ENCODE measurements around the gene CD6.
A peak's percentile ranks its signal among the peaks of the same experiment; 100 is the strongest.
"Not testable (repeated sequence)": the region's sequence is repeated elsewhere in the genome, so short reads cannot be mapped to it uniquely, and the experiment has no call there.

Gene CD6

DNA sequence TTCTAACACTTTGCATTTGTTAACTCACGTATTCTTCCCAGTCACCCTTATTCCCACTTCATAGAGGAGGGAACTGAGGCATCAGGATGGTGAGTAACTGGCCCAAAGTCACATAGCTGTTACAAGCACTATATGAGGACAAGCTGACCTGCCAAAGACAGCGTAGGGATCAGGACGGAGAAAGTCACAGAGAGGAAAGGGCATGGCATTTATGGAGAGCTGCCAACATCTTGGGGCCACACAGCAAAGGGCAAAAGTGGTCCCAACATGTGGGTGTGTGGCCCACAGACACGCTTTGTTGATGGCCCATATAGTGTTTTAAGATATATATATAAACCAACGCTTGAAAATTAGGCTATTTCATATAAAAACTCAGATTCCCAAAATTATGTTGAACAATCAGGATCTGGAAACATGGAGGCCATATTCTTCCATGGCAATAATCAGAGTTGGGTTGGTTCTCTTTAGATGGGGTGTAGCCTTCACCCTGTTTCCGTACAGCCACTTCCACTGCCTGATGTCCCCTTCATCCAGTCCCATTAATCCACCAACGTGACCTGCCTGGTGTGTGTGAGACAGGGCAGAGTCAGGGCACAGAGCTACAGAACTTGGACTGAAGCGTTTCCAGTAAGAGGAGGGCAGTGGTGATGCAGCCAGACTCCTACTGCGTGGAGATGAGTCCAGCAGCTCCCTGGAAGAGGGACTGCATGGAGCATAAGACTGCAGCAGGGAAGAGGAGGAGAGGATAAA, 90.9 kb downstream of the CD6 start:
- H3K4me1 ChIP-seq (ENCODE audit: control insufficient read depth in 2 of 2, insufficient read depth in 1 of 2, low read depth in 1 of 2, low read length in 2 of 2): peaks cover 0 to 1% of the 10 kb centered on the region in 2 donors
- no peak overlapping the region for H4K91ac ChIP-seq (ENCODE audit: low read depth, low read length, poor library complexity)
- no peak overlapping the region for H2BK120ac ChIP-seq (ENCODE audit: low read depth, low read length)
- peak overlapping the region; percentile 27 for H3K18ac ChIP-seq (ENCODE audit: low read length)
- H2BK12ac ChIP-seq (ENCODE audit: low read length): no peak overlapping the region
- H3K79me1 ChIP-seq (ENCODE audit: low read depth, low read length): no peaks in the 10 kb centered on the region
- peak overlapping the region; percentile 78 for H2BK15ac ChIP-seq (ENCODE audit: low read length)
- no peak overlapping the region for H3K4me3 ChIP-seq (ENCODE audit: low read length in 2 of 2)
- H2BK5ac ChIP-seq (ENCODE audit: low read length): no peak overlapping the region
- H3K9me3 ChIP-seq (replicated peaks in 1 of 2; ENCODE audit: control insufficient read depth in 2 of 2, insufficient read depth in 1 of 2, low read depth in 1 of 2, low read length in 2 of 2): no peaks in the 10 kb centered on the region
- H3K23ac ChIP-seq (ENCODE audit: low read depth, low read length, poor library complexity): peak overlapping the region; percentile 34
- H3K9ac ChIP-seq (ENCODE audit: low read depth, low read length, poor library complexity): no peak overlapping the region
- H3K27ac ChIP-seq (replicated peaks; ENCODE audit: low read length): no peak overlapping the region
- H3K27me3 ChIP-seq (ENCODE audit: control insufficient read depth in 3 of 3, insufficient read depth in 3 of 3, low read depth in 1 of 3, low read length in 3 of 3): peaks cover 0 to 9% (median 1%) of the 10 kb centered on the region in 3 experiments
- H3K36me3 ChIP-seq (replicated peaks in 1 of 2; ENCODE audit: control insufficient read depth in 2 of 2, insufficient read depth in 2 of 2, low read length in 2 of 2): no peaks in the 10 kb centered on the region
- no peak overlapping the region for H3K14ac ChIP-seq (ENCODE audit: low read length)
- no peak overlapping the region for H3K4ac ChIP-seq (ENCODE audit: low read length)
- no peak overlapping the region for H3K4me2 ChIP-seq (ENCODE audit: insufficient read depth, low read length, poor library complexity, severe bottlenecking)
- no peak overlapping the region for H2AK5ac ChIP-seq (ENCODE audit: low read depth, low read length)
- no peak overlapping the region for H4K8ac ChIP-seq (ENCODE audit: low read depth, low read length)
- no peak for DNase-seq (ENCODE audit: low spot score)
- no peak overlapping the region for H2AFZ ChIP-seq (ENCODE audit: low read length)
- no CpG with 5 or more reads among the region's 9 CpGs for WGBS, 2 donors (ENCODE audit: extremely low coverage in 2 of 2, insufficient read length in 2 of 2, insufficient replicate concordance in 1 of 2)

GRCh38 chr11:61065236-61065635, 93.8 kb downstream of the CD6 start:
- H2BK12ac ChIP-seq (ENCODE audit: low read length); H3K4me3 ChIP-seq (ENCODE audit: low read length in 2 of 2); H3K18ac ChIP-seq (ENCODE audit: low read length); H3K4ac ChIP-seq (ENCODE audit: low read length); H3K4me1 ChIP-seq (ENCODE audit: control insufficient read depth in 2 of 2, insufficient read depth in 1 of 2, low read depth in 1 of 2, low read length in 2 of 2); H2BK15ac ChIP-seq (ENCODE audit: low read length); H2AFZ ChIP-seq (ENCODE audit: low read length); DNase-seq (ENCODE audit: low spot score); H3K27me3 ChIP-seq (ENCODE audit: control insufficient read depth in 3 of 3, insufficient read depth in 3 of 3, low read depth in 1 of 3, low read length in 3 of 3); H3K23ac ChIP-seq (ENCODE audit: low read depth, low read length, poor library complexity); H3K9me3 ChIP-seq (replicated peaks in 1 of 2; ENCODE audit: control insufficient read depth in 2 of 2, insufficient read depth in 1 of 2, low read depth in 1 of 2, low read length in 2 of 2); H3K4me2 ChIP-seq (ENCODE audit: insufficient read depth, low read length, poor library complexity, severe bottlenecking); H3K27ac ChIP-seq (replicated peaks; ENCODE audit: low read length); H2AK5ac ChIP-seq (ENCODE audit: low read depth, low read length); H2BK5ac ChIP-seq (ENCODE audit: low read length); H3K79me1 ChIP-seq (ENCODE audit: low read depth, low read length); H3K14ac ChIP-seq (ENCODE audit: low read length); H3K36me3 ChIP-seq (replicated peaks in 1 of 2; ENCODE audit: control insufficient read depth in 2 of 2, insufficient read depth in 2 of 2, low read length in 2 of 2); H3K9ac ChIP-seq (ENCODE audit: low read depth, low read length, poor library complexity); H4K91ac ChIP-seq (ENCODE audit: low read depth, low read length, poor library complexity); H2BK120ac ChIP-seq (ENCODE audit: low read depth, low read length); H4K8ac ChIP-seq (ENCODE audit: low read depth, low read length): not testable (repeated sequence)
- no CpG with 5 or more reads among the region's 13 CpGs for WGBS, 2 donors (ENCODE audit: extremely low coverage in 2 of 2, insufficient read length in 2 of 2, insufficient replicate concordance in 1 of 2)

DNA sequence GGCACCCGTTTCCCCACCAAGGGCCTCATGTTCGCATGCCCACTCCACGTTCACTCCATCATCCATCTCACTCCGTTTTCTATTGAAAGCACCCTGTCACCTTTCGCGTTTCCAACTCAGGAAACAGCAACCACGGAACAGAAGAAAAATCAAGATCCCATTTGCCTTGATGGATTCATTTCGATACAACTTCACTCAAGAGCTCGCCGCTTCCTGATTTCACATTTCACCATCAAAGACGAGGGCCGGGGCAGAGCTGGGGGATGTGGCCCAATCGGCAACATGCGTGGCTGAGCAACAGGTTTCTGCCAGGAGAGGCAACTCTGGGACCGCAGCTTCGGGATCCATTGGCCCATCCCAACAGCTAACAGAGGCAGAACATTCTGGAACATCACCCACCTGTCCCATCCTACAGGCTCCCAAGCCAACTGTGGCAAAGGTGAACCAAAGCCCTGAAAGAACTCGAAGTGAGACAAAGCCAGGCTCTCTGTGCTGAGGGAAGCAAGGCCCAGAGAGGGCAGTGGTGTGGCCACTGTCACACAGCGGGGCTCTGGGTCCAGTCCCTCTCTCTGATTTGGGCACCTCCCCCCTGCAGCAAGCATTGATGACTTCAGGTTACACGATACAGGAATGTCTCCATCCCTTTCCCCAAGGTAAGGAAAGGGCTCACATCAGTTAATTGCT, 94.6 kb downstream of the CD6 start:
- Histone ChIP-seq H3K4me3 (ENCODE audit: low read length in 2 of 2) (no peak overlapping the region), H3K18ac (ENCODE audit: low read length) (no peak overlapping the region), H3K4ac (ENCODE audit: low read length) (no peak overlapping the region), H2AFZ (ENCODE audit: low read length) (no peak overlapping the region), H2AK5ac (ENCODE audit: low read depth, low read length) (peak overlapping the region; percentile 30), H2BK15ac (ENCODE audit: low read length) (no peak overlapping the region), H2BK12ac (ENCODE audit: low read length) (no peak overlapping the region), H3K27ac (replicated peaks; ENCODE audit: low read length) (no peak overlapping the region), H2BK5ac (ENCODE audit: low read length) (no peak overlapping the region), H3K36me3 (replicated peaks in 1 of 2; ENCODE audit: control insufficient read depth in 2 of 2, insufficient read depth in 2 of 2, low read length in 2 of 2) (no peaks in the 10 kb centered on the region), H4K91ac (ENCODE audit: low read depth, low read length, poor library complexity) (no peak overlapping the region), H2BK120ac (ENCODE audit: low read depth, low read length) (no peak overlapping the region), H3K9me3 (replicated peaks in 1 of 2; ENCODE audit: control insufficient read depth in 2 of 2, insufficient read depth in 1 of 2, low read depth in 1 of 2, low read length in 2 of 2) (no peaks in the 10 kb centered on the region), H3K14ac (ENCODE audit: low read length) (no peak overlapping the region), H3K27me3 (ENCODE audit: control insufficient read depth in 3 of 3, insufficient read depth in 3 of 3, low read depth in 1 of 3, low read length in 3 of 3) (peaks cover 0 to 9% (median 1%) of the 10 kb centered on the region in 3 experiments), H3K4me1 (ENCODE audit: control insufficient read depth in 2 of 2, insufficient read depth in 1 of 2, low read depth in 1 of 2, low read length in 2 of 2) (peaks cover 0 to under 1% of the 10 kb centered on the region in 2 donors), H3K9ac (ENCODE audit: low read depth, low read length, poor library complexity) (no peak overlapping the region), H3K4me2 (ENCODE audit: insufficient read depth, low read length, poor library complexity, severe bottlenecking) (no peak overlapping the region), H3K79me1 (ENCODE audit: low read depth, low read length) (no peaks in the 10 kb centered on the region), H3K23ac (ENCODE audit: low read depth, low read length, poor library complexity) (no peak overlapping the region), H4K8ac (ENCODE audit: low read depth, low read length) (no peak overlapping the region)
- DNase-seq (ENCODE audit: low spot score): no peak
- WGBS, 2 donors (ENCODE audit: extremely low coverage in 2 of 2, insufficient read length in 2 of 2, insufficient replicate concordance in 1 of 2): no CpG with 5 or more reads among the region's 19 CpGs

DNA sequence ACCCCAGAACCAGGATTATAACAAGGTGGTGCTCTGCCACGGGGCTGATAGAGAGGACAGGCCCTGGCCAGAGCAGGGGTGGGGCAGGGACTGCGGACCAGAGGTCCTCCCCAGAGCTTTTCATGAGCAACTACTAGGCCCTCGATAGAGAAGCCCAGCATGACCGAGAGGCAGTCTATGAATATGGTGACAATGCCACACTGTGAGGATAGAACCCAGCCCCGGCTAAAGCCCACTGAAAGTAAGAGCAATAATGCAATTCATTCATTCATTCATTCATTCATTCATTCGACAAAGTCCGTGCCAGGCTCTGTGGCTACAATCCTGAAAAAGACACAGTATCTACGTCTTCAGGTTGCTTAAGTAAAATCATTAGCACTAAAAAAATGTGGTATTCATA, 95.2 kb downstream of the CD6 start:
- no peak for DNase-seq (ENCODE audit: low spot score)
- no peak overlapping the region for H3K4ac ChIP-seq (ENCODE audit: low read length)
- H3K27me3 ChIP-seq (ENCODE audit: control insufficient read depth in 3 of 3, insufficient read depth in 3 of 3, low read depth in 1 of 3, low read length in 3 of 3): peaks cover 0 to 9% (median 1%) of the 10 kb centered on the region in 3 experiments
- no peak overlapping the region for H4K8ac ChIP-seq (ENCODE audit: low read depth, low read length)
- H2BK15ac ChIP-seq (ENCODE audit: low read length): no peak overlapping the region
- H3K4me3 ChIP-seq (ENCODE audit: low read length in 2 of 2): no peak overlapping the region
- no peak overlapping the region for H2BK5ac ChIP-seq (ENCODE audit: low read length)
- H3K79me1 ChIP-seq (ENCODE audit: low read depth, low read length): no peaks in the 10 kb centered on the region
- H3K23ac ChIP-seq (ENCODE audit: low read depth, low read length, poor library complexity): no peak overlapping the region
- no peak overlapping the region for H4K91ac ChIP-seq (ENCODE audit: low read depth, low read length, poor library complexity)
- H3K27ac ChIP-seq (replicated peaks; ENCODE audit: low read length): no peak overlapping the region
- H3K9ac ChIP-seq (ENCODE audit: low read depth, low read length, poor library complexity): no peak overlapping the region
- no peak overlapping the region for H2BK12ac ChIP-seq (ENCODE audit: low read length)
- no peak overlapping the region for H3K18ac ChIP-seq (ENCODE audit: low read length)
- no CpG with 5 or more reads among the region's 8 CpGs for WGBS, 2 donors (ENCODE audit: extremely low coverage in 2 of 2, insufficient read length in 2 of 2, insufficient replicate concordance in 1 of 2)
- no peaks in the 10 kb centered on the region for H3K36me3 ChIP-seq (replicated peaks in 1 of 2; ENCODE audit: control insufficient read depth in 2 of 2, insufficient read depth in 2 of 2, low read length in 2 of 2)
- peak overlapping the region; percentile 30 for H2AK5ac ChIP-seq (ENCODE audit: low read depth, low read length)
- no peak overlapping the region for H2BK120ac ChIP-seq (ENCODE audit: low read depth, low read length)
- H3K9me3 ChIP-seq (replicated peaks in 1 of 2; ENCODE audit: control insufficient read depth in 2 of 2, insufficient read depth in 1 of 2, low read depth in 1 of 2, low read length in 2 of 2): no peaks in the 10 kb centered on the region
- H3K14ac ChIP-seq (ENCODE audit: low read length): no peak overlapping the region
- no peak overlapping the region for H3K4me2 ChIP-seq (ENCODE audit: insufficient read depth, low read length, poor library complexity, severe bottlenecking)
- no peak overlapping the region for H2AFZ ChIP-seq (ENCODE audit: low read length)
- H3K4me1 ChIP-seq (ENCODE audit: control insufficient read depth in 2 of 2, insufficient read depth in 1 of 2, low read depth in 1 of 2, low read length in 2 of 2): peaks cover 3 to 6% of the 10 kb centered on the region in 2 donors

Data from neuronal stem cell (in vitro differentiated cells).